RPMI8226 (cell line): ENCODE measurements around the gene GNAL.
A peak's percentile ranks its signal among the peaks of the same experiment; 100 is the strongest.
"Not testable (repeated sequence)": the region's sequence is repeated elsewhere in the genome, so short reads cannot be mapped to it uniquely, and the experiment has no call there.

Experiments
- DNase-seq: peaks from one replicate; pipeline ENCODE4 v3.0.0-alpha.2; 2015

GNAL gene

DNA sequence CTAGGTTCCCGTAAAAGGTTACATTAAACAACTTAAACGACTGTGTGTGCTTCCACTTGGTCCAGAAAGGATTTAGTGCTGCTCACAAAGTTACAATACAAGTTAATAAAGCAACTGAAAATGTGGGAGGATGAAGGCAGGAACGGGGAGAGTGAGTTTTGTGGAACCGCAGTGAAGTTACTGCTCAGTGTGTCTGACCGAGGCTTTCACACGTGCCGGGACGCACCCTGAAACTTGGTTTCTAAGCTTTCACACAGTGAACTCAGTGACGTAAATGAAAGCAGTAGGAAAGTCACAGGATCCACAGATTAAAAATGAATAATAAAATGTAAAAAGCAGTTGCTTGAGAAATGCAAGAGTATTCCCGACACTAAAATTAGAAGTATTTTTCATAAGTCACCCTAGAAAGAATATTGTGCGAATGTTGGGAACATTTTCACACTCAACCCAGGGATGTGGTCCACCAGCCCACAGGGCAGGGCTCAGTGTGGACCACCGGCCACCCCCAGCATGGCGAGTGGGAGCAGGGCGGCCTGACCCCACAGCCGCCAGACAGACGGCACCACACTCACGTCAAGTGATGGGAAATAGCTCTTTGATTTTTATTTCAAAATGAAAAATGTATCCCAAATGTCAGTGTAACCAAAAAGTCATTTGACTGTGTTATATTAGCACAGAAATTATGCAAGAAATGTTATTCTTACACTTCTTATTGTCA, 129.6 kb downstream of the GNAL start:
- no peak for DNase-seq

DNA sequence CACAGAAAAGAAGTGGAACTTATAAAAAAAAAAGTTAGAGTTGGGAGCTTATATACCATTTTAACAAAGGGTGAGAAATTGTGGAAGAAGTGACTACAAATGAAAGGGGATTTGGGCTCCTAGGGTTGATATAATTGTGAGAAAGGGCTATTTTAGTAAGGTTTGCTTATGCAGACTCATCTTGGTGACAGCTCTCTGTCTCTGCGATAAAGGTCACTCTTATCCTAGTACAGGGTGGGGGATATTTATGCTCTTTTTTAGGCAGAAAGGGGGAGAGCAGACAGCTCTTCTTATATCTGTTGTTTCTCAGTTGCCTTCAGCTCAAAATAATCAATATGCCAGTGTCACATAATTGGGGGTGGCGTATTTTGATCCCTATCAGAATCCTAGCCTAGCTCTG, 130.9 kb downstream of the GNAL start:
- DNase-seq, result no peak

DNA sequence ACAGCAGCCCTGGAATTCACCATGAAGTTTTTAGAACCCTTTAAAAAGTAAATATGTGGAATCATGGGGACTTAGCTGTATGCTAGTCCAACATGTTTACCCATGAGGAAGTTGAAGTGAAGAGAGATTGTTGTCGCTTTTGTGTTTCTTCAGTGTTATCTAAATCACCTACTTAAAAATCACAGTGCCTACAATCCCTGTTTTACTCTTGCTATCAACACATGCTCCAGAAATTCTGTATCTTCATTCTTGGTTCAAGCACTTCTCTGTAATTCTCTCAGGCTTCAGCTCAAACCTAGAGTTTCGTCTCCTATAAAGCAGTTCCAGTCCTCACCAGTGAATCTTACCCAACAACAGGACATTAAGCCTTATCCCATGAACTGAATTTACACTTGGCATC, 131.6 kb downstream of the GNAL start:
- DNase-seq, result no peak

DNA sequence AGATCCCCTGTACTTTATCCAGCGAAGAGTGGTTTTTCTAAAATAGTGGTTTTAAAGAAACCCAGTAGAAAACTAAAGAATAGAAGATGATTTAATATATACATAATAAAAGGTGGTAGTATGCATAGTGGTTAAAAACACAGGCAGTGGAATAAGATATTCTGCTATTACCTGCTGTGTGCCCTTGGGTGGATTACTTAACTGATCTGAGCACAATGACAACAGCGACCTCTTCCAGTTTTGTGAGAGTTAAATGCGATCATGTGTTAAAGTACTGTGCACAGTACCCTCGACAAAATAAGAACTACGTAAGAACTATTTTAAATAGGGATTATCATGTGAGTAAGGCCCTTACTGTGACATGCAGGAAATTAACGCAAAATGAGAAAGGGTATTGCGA, 132.1 kb downstream of the GNAL start:
- no peak for DNase-seq

DNA sequence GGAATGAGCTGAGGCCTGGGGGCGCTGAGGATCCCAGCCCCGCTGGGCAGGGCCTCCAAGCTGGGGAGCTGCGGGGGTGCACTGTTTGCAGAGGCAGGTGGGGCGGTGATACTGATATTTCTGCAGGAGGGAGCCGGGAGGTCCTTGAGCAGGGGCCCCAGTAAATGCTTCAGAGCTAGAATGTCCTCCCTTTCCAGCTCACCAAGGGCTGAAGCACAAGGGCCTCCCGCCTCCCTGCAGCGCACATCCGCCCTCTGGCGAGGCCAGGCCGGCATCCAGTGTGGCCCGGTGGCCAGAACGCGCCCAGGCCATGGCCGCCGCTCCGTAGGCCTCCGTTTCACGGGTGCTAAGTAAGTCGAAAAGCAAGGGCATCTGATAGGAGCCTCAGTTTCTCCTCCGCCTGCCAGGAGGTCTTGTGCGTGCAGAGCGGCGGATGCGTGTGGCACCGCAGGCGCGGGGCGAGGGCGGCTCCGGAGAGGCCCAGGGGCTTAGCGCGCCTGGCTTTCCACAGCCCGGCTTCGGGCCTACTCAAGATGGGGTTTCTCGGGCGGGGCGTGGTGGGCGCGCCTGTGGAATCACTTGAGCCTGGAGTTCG, 132.7 kb downstream of the GNAL start:
- no peak for DNase-seq

DNA sequence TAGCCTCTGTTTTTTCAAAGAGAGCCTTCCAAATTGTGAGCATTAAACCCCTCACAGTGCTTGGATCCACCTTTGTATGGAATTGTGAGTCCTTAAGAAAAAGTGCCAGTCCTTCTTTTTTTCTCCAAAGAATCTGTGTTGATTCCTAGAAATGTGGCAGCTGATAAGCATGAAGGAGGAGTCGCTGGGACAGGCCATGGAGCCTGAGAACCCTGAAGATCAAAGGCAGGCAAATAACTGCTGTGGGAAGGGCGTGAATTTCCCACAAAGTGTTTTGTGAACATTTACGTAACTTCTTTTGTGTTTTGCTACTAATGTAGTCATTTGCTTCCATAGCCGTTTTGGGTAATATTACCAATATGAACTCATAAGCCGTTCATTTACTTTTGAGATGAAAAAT, 134.5 kb downstream of the GNAL start:
- DNase-seq, result no peak

DNA sequence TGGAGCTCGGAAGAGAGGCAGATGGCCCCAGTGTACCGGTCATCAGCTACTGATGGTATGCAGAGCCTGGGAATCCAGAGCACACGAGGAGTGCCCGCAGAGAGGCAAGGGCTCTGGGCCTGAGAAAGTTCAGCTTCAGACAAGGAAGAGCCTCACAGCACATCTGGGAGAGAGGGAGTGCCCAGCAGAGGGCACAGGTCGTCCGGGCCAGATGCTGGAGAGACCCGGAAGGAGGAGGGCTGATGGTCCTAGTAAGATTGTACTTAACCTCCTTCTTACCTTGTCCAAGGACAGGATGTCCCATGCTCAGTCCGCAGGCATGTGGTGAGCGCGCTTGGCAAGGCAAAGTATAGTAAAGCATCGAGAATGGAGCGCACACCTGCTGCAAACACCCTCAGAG, 137.8 kb downstream of the GNAL start:
- DNase-seq, result peak; percentile 52

DNA sequence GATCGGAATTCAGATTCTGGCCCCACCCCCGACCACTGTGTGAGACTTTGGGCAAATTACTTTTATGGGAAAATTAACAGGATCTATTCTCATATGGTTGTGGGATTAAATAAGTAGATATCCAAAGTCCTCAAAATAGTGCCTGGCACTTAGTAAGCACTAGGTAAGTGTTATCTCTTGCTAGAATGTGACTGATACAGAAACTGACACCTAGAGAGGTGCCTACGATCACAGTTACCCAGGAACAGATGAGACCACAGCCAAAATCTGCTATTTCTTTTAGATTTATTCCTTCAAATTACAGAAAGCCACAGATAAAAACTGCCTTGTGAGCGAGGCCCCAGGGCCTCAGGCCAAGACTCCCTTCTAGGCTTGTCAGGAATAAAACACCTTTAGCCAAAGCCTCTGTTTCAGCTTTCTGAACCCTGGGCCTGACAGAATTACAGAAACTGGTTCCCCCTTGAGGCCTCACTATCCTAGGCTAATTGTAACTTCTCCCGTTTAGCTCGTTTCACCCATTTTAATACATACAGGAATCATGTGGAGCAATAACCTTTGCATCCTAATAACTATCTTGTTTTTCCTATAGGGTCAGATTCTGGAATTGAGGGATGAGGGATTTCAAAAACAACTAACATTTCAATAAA, 139.8 kb downstream of the GNAL start:
- DNase-seq, result no peak

DNA sequence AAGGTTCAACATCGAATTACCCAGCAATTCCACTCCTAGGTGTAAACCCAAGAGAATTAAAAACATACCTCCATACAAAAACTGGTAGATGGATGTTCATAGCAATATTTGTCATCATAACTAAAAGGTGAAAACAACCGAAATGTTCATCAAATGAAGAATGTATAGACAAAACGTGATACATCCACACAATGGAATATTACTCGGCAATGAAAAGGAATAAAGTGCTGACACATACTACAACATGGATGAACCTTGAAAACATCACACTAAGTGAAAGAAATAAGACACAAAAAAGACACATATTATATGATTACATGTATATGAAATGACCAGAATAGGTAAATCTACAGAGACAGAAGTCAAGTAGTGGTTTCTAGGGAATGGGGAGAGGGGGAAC, 141.5 kb downstream of the GNAL start:
- no peak for DNase-seq

DNA sequence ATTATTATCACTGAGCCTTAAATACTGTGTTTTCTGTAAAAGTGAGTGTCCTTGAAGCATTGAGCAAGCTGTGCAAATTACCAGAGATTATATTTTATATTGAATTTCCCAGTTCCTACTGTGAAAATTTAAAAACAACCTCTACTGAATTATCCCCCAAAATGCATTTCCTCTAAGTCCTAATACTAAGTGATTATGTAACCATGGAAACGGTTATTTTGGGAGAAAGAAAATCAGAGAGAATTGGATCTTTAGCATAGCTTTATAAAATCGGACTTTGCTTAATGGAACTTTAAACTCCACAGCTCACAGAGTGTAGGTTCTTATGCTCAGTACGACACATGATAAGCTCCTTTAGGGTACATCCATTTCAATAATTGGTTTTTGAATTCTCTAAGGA, 142.9 kb downstream of the GNAL start:
- no peak for DNase-seq

DNA sequence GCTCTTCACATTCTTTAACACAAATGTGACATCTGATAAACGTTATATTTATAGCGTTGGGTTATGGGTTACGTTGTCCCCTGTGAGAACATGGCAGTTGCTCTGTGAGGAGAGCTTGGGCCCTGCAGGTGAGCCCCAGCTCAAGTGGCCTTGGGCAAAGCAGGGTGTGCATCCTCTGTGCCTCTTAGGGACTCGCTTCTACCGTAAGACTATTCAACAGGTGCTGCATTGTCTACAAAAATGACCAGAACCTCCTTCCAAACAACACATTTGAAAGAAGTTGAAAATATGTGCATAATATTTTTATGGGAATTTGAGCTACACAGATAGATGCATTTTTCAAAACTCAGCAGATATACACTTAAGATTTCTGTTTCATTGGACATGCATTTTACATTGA, 145.7 kb downstream of the GNAL start:
- no peak for DNase-seq

DNA sequence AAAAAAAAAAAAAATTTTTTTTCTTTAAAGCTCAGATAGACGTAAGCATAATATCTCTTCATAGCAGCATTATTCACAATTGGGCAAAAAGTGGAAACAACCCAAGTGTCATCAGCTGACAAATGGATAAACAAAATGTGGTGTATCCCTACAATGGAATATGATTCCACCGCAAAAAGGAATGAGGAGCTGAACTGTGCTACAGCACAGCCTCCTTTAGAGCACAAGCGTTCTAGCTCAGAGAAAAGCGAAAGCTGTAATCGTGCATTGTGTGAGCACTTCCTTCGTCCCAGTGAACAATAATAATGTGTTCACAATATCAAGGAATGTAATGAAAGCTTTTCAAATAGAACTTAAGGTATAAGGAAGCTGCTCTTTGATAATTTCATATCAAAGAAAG, 150.5 kb downstream of the GNAL start:
- DNase-seq, result no peak

DNA sequence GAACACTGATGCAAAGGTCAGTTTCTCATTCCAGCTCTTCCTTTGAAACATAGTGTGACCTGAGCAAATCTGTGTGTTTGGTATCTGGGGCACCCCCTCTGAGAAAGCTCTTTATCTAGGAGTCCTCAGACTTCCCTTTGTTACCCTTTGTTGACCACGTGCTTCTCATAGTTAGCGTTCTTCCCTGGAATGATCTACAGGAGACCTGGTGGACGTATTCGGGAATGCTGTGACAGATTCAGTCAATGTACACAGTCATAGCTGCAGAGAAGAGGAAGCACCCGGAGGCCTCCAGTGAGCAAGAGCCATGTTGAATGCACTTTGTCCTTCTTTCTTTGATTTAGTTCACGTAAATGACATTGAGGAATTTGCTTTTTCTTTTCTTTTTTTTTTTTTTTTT, 151.4 kb downstream of the GNAL start:
- DNase-seq, result no peak

DNA sequence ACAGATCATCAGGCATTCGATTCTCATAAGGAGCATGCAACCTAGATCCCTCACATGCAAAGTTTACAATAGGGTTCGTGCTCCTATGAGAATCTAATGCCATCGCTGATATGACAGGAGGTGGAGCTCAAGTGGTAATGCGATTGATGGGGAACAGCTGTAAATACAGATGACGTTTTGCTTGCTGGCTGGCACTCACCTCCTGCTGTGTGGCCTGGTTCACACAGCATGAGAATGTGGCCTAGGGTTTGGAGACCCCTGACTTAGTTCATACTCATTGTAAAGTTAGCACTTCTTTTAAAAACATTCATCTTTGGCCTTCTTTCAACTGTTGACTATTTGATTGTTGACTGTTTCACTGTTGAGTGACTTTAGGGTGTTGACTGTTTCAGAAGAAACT, 153.5 kb downstream of the GNAL start:
- DNase-seq, result no peak

DNA sequence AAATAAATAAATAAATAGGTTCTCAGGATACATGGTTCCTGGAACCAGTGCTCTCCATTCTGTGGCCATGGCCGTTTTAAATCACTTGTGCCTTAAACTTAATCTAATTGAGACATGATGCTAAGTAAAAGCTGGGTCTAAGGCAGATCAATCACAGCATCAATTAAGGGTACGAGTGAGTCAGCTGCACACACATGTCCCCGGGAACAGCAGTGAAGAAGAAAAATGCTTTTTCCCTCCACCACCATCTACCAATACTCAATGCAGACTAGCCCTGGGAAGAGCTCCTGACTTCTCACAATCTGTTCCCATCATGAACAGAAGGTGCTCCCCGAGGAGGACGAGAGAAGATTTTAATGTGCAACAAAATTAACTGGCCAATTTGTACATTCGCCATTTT, 155.4 kb downstream of the GNAL start:
- DNase-seq, result no peak

DNA sequence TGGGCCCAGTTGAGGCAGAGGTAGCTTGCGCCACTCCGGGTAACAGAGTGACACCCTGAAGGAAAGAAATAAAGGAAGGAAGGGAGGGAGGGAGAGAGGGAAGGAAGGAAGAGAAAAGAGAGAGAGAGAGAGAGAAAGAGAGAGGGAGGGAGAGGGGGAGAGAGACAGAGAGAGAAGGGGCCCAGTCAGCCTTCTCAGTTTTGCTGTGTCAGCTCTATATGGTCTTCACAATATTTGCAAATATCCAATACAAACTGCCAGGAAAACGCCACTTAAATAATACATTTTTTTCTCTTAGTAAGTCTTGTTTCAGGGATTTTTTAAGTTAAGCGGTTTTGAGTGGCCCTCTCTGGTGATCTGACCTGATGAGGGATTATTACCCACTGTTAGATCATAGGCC, 156.6 kb downstream of the GNAL start:
- DNase-seq, result no peak

DNA sequence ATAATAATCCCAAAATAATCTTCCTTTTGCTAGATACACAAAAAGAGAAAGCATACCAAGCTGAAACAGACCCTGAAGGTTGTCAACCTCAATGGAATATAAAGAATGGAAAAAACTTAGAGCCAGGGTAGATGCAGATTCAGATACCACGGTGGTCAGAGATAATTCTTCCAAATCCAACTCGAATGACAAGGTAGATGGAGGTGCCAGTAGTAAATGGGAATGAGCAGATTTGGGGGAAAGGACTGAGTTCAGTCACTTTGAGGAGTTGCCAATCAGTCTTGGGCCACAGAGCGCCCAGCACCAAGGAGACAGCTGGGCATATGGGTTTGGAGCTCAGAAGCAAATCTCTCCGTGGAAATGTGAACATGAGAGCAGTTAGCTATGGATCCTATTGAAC, 158.7 kb downstream of the GNAL start:
- no peak for DNase-seq

DNA sequence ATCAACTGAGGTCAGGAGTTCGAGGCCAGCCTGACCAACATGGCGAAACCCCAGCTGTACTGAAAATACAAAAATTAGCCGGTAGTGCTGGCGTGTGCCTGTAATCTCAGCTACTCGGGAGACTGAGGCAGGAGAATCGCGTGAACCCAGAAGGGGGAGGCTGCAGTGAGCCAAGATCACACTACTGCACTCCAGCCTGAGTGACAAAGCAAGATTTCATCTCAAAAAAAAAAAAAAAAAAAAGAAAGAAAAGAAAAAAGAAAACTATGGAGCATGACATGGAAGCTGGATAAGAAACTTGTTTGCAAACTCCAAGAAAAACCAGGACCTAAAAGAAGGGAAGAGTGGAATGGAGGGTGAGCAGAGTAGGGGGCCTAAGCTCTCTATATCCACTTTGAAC, 160.2 kb downstream of the GNAL start:
- no peak for DNase-seq

DNA sequence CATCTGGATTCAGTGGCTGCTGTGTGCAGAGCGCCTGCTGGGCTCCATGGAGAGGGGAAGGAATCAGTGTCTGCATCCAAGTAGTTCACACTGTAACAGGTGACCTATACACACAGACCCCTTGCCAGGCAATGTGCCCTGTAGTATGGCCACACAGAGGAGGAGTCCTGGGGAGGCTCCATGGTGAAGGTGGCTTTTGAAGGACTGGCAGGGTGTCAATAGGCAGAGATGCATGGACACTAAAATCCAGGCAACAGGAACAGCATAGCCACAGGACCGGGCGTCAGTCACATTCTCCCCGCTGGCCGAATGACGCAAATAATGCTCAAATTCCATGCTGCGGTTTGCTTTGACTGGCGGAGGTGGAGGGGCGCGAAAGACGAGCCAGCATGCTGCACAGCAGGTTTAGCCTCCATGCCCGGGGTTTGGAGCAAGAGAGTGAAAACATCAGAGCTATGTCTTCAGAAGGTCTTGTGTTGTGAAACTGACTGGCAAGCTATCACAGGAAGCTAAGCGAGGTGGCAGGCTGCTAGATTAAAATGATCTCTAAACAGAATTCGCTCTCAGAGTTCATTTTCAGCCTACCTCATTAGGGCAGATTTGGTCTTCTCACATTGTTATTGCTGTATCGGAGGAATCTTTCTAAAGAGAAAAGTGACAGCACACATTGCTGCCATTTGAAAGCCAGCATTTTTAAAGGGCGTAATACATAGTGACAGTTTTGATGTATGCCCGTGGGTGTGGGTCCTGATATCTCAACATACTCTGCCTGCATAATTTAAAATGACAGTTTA, 161.0 kb downstream of the GNAL start:
- peak; percentile 69 for DNase-seq

DNA sequence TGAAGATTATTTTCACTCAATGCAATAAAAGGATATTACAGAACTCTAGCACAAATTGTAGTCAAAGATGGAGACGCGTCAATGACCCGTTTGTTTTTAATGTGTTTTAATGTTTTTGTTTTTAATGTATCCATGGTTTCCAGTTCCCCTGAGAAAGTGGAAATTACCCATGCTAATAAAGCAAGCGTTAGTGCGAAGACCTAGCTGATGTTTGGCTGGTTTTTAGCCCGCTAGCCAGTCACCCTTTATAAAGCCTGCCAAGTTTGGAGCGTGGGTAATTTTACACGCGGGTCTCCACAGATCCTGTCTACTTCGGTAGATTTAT, 161.7 kb downstream of the GNAL start:
- DNase-seq, result no peak

DNA sequence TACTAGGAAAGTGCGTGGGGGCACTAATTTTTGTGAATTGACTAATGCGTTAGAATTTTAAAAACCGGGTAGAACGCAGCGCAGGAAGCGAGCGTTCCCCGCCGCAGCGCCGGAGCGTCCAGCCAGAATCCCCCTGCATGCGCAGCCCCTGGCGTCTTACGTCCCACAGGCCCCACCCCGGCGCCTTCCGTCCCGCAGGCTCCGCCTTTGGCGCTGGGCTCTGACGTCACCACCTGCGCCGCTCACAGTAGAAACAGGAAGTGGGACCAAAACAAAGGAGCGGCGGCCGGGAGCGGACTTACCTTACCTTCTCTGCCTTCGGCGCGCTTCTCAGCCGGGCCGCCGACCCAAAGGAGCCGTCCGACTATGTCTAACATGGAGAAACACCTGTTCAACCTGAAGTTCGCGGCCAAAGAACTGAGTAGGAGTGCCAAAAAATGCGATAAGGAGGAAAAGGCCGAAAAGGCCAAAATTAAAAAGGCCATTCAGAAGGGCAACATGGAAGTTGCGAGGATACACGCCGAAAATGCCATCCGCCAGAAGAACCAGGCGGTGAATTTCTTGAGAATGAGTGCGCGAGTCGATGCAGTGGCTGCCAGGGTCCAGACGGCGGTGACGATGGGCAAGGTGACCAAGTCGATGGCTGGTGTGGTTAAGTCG, 162.2 kb downstream of the GNAL start, which contains the start of gene CHMP1B:
Gene CHMP1B, plus strand, starts transcription at position 268 of the 660 bp plus-strand sequence. Its CDS starts 99 bp downstream, at position 367.
- DNase-seq, result peak; percentile 99

DNA sequence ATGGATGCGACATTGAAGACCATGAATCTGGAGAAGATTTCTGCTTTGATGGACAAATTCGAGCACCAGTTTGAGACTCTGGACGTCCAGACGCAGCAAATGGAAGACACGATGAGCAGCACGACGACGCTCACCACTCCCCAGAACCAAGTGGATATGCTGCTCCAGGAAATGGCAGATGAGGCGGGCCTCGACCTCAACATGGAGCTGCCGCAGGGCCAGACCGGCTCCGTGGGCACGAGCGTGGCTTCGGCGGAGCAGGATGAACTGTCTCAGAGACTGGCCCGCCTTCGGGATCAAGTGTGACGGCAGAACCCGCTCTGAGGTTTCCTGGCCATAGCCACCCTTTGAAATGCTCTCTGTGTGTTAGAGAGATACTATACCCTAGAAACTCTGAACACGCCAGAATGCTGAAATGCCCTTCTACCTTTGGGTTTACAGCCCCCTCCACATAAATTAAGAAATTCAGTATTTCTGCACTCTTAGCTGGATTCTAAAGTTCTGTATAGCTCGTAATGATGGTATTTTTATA, 162.8 kb downstream of the GNAL start:
- peak; percentile 28 for DNase-seq

DNA sequence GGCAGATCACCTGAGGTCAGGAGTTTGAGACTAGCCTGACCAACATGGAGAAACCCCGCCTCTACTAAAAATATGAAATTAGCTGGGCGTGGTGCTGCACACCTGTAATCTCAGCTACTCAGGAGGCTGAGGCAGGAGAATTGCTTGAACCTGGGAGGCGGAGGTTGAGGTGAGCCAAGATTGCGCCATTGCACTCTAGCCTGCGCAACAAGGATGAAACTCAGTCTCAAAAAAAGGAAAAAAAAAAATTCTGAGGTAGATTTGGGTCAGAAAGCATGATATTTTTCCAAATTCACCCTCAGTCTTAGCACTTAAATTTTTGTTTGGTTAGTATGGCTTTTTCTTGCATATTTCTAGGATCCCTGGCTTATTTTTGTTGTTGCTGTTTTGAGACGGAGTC, 165.5 kb downstream of the GNAL start:
- not testable (repeated sequence) for DNase-seq
